SIG-M5 (cell line): ENCODE results near the gene MMP12.

Experiments used
- DNase-seq: peaks from one replicate; lab custom pipeline; 2025; lab: John Stamatoyannopoulos, UW

MMP12 gene

GRCh38 chr11:102850973-102851745, 23.6 kb downstream of the MMP12 start:
- no peak for DNase-seq

- no peak for DNase-seq
Measured at GRCh38 chr11:102849311-102849710, 25.5 kb downstream of the MMP12 start.

- no peak for DNase-seq
Measured at GRCh38 chr11:102846292-102846691, 28.5 kb downstream of the MMP12 start.

- no peak for DNase-seq
Measured at GRCh38 chr11:102843489-102843888, 31.3 kb downstream of the MMP12 start, which contains the start of gene MMP3. MMP3 (minus strand) TSS chr11:102843609; CDS start chr11:102843546, 63 bp downstream.

GRCh38 chr11:102842930-102843329, 31.9 kb downstream of the MMP12 start:
- DNase-seq, result no peak

- no peak for DNase-seq
Measured at GRCh38 chr11:102840018-102840417, 34.8 kb downstream of the MMP12 start.

GRCh38 chr11:102837646-102838045, 37.1 kb downstream of the MMP12 start:
- no peak for DNase-seq

- DNase-seq, result no peak
Measured at GRCh38 chr11:102837156-102837555, 37.6 kb downstream of the MMP12 start.

GRCh38 chr11:102836290-102836875, 38.4 kb downstream of the MMP12 start:
- DNase-seq, result no peak

- DNase-seq, result no peak
Measured at GRCh38 chr11:102833731-102834130, 41.1 kb downstream of the MMP12 start.

- no peak for DNase-seq
Measured at GRCh38 chr11:102832612-102833011, 42.2 kb downstream of the MMP12 start.

- DNase-seq, result no peak
Measured at GRCh38 chr11:102831489-102832440, 43.0 kb downstream of the MMP12 start.

- DNase-seq, result no peak
Measured at GRCh38 chr11:102831128-102831488, 43.7 kb downstream of the MMP12 start.

- DNase-seq, result no peak
Measured at GRCh38 chr11:102830001-102830727, 44.6 kb downstream of the MMP12 start.

GRCh38 chr11:102829316-102830000, 45.3 kb downstream of the MMP12 start:
- DNase-seq, result no peak

GRCh38 chr11:102824556-102824955, 50.2 kb downstream of the MMP12 start:
- no peak for DNase-seq

- DNase-seq, result no peak
Measured at GRCh38 chr11:102819491-102819890, 55.3 kb downstream of the MMP12 start.

- DNase-seq, result no peak
Measured at GRCh38 chr11:102813484-102813883, 61.3 kb downstream of the MMP12 start.
